IPS-18c (cell line): ENCODE results near the gene FIG4.
"Not testable (repeated sequence)": the region's sequence is repeated elsewhere in the genome, so short reads cannot be mapped to it uniquely, and the experiment has no call there.

ENCODE experiments used
- H3K4me3 ChIP-seq: 2 replicates; pipeline ENCODE4 v1.7.0; 2013; ENCODE audit warnings: low read depth, mild to moderate bottlenecking, low read length, moderate library complexity; ENCODE audit not compliant: insufficient read depth
- H3K9me3 ChIP-seq: one replicate; pipeline ENCODE4 v1.6.1; 2013; ENCODE audit warnings: mild to moderate bottlenecking, low read length, moderate library complexity; ENCODE audit not compliant: control insufficient read depth, insufficient read depth

Gene FIG4

DNA sequence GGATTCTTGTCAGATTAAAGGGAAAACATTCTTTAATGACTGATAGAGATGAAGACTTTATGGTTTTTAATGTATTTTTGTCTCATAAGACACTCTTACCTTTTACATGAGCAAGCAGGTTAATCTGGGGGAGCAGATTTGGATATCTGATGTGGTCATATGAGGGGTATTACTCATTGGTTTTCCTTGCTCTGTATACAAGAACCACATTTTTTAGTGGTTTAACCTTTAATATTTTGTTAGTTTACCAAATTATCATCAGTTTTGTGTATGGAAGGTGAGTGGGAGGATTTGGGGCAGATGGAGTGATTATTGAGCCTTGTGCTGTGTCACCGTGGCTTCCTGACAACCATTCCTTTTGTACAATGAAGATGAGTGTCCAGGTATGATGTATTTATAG lies 112.9 kb downstream of the FIG4 start:
- Histone ChIP-seq H3K9me3 (no peaks in the 10 kb centered on the region), H3K4me3 (no peak overlapping the region)

DNA sequence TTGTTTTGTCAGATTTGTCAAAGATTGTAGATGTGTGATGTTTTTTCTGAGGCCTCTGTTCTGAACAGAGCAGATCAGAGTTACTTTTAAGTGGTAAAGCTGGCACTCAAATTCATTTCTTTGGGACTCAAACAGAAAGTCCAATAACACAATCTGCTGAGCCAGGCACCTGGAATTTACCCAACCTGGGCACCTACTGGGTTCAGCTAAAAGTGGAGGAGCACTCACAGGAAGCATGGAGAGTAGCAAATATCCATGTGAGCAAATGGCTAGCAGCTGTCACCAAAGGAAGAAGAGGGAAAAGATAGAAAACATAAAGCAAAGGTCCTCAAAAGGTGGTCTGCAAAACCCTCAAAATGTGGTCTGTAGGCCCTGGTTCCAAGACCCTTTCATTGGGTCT lies 116.8 kb downstream of the FIG4 start:
- no peak overlapping the region for H3K4me3 ChIP-seq

DNA sequence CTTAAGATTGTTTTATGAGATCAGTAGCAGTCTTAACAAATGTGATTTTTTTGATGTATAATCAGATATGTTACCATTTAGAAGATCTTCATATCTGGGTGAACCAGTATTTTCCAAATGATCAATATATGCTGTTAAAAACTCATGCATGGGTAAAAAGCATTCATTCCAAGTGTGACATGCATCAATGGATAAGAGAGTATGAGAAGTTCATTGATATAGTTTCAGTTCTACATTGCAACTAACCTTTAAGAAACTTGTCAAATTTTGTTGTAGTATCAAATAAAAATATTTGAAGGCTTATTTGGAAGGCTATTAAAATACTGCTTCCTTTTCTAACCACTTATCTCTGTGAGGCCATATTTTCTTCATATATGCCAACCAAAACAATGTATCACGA lies 117.7 kb downstream of the FIG4 start:
- Histone ChIP-seq H3K4me3 (no peak overlapping the region), H3K9me3 (no peaks in the 10 kb centered on the region)

More for the DNA sequence above, 116.8 kb downstream of the FIG4 start:
- no peaks in the 10 kb centered on the region for H3K9me3 ChIP-seq

DNA sequence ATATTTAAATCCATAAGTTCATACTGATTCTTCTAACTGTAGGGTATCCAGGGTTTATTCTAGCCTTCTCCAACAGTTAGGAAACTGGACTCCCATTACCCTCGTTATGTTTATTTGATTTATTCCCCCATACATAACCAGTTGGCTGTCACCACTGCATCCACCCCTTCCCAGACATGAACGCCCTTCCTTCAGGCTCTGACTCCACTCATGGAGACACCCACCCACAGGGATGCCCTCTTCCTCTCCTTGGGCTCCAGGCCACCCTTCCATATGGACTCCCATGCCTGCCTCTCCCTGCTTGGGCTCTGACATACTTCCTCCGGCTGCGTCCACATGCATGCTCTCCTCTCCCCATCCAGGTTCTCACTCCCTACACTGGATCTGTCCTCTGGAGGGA lies 124.0 kb downstream of the FIG4 start:
- H3K9me3 ChIP-seq, result no peaks in the 10 kb centered on the region

DNA sequence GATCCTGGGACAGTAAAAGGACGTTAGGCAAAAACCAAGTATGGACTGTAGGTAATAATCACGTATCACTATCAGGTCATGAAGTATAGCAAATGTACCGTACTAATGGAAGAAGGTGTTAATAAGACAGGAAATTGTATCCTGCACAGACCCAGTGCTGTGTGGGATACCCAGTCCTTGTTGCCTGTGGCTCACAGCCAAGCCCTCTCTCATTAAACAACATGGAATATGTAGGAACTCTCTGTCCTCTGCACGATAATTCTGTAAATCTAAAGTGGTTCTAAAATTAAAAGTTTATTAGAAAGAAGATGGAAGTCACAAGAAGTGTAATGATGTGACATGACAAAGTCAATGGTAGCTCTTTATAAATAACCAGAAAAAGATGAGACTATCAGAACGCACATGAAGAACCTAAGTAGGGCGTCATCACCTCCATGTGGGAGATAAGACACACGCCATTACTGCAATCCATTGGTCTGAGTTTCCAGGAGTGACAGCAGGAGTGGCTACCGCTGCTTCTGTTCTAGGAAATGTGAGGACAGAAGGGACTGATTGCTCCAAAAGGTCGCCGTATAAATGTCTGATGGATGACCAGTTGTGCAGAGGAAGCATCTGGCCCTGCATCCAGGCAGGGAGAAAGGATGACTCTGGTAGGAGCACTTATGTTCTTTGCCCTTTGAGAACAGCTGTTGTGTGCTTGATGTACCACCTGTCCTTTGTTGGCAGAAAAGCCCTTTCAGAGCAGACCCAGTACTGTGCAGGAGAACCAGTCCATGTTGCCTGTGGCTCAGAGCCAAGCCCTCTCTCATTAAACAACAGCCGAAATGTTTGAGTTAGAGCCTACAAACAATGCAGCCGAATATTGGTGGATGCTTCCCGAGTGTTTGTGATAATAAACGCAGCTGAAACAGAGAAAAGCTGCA lies 125.6 kb downstream of the FIG4 start:
- no peak overlapping the region for H3K4me3 ChIP-seq
- H3K9me3 ChIP-seq, result peaks cover 2% of the 10 kb centered on the region

More for the DNA sequence above, 124.0 kb downstream of the FIG4 start:
- no peak overlapping the region for H3K4me3 ChIP-seq

DNA sequence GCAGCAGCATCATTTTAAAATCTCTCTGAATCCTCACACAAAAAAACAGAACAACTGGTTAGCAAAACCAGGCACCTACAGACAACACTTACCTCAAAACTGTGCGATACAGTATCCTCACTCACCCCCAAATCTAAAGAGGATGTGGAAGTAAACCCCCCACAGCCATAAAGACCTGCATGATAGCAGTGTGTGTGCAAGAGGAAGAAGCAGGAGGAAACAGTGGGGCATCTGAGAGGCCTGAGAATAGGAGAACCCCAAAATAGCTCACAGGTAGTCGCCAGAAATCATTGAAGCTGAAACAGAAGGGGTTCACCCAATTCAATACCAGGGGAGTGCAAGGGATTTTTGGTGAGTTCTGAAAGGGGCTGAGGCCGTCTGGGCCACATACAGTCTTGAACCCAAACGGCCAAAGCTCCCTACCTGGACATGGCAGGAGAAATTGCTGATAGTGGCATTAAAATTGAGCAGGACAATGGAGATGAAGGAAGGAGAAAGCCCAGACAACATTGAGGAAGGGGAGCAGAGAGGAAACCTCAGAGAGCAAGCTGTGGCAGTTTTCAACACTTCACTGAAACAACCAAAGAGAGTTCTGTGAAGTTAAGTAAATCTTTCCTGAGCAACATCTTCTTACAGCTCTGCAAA lies 129.7 kb downstream of the FIG4 start:
- H3K4me3 ChIP-seq, result no peak overlapping the region
- peaks cover 2% of the 10 kb centered on the region for H3K9me3 ChIP-seq

DNA sequence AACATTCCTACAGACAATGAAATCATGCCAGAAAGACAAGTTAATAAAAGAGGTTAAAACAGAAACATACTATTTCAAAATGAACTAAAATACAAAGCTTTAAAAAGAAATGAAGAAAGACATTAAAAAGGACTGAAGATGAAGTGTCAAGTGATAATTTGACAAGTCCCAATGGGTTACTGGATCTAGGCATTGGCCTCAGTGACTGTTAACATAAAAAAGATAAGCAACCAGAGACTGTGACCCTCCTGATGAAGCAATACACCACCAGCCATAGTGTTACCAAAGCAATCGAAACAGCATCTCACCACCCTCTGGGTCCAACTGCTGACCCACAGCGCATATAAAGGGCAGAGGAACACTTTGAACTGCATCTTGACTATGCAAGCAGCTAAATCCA lies 130.3 kb downstream of the FIG4 start:
- H3K4me3 ChIP-seq, result no peak overlapping the region
- H3K9me3 ChIP-seq, result peaks cover 2% of the 10 kb centered on the region

DNA sequence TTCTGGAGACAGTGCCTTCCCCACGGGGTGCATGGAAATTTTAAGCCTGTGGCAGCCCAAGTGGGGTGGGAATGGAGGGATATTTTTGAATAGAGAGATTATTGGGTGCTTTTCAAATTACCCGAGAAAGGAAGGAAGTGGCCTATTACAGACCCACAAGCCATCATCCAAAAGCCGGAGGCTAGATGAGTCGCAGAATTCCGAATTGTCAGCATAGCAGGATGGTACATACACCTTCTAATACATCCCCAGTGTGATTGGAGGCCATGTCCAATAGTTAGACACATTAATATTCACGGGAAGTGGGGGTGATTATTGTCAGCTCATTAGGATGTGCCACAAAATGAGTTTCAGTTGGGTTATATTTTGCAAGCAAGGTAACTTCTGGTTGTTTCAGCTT lies 133.0 kb downstream of the FIG4 start:
- Histone ChIP-seq H3K4me3 (no peak overlapping the region), H3K9me3 (peaks cover 2% of the 10 kb centered on the region)

DNA sequence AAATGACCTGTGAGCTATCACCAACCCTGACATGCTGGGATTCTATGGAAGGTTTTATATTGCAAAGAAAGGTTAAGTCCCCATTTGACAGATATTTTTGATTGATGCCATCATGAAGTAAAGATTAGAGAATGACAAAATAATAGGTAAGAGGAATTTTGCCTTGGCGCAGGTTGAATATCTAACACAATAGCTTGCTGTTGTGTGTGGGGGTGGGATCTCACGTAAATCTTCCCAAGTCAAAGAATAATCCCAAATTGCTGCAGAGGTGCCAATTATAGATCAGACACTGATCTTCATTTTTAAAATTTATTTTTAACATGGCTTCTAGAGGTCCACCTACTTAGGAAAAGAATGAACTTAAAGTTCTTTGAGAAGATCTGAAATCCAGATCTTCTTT lies 135.5 kb downstream of the FIG4 start:
- Histone ChIP-seq H3K4me3 (no peak overlapping the region), H3K9me3 (no peaks in the 10 kb centered on the region)

DNA sequence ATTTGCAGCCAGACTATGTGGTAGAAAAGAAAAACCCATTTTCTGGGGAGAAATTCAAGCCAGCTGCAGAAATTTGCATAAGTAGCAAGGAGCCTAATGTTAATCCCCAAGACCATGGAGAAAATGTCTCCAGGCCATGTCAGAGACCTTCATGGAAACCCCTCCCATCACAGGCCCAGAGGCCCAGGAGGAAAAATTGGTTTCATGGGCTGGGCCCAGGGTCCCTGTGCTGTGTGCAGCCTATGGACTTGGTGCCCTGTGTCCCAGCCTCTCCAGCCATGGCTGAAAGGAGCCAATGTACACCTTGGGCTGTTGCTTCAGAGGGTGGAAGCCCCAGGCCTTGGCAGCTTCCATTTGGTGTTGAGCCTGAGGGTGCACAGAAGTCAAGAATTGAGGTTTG lies 140.3 kb downstream of the FIG4 start:
- not testable (repeated sequence) for H3K4me3 ChIP-seq, H3K9me3 ChIP-seq

DNA sequence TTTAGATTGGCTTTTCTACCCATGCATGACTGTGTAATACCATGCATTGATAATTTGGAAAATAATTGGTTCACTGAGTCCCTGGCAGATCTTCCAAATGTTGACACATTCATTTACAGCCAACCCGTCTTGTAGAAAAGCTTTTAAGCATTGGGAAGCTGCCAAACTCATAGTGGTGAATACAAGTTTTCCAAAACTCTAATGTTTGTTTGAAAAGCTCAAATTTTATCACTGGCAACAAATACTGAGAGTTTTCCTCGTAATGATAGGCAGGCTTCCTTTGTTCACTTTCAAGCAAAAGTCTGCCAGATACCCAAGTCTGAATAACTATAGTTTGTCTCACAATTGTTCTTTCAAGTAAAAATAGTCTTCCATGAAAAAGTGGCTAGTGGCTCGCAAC lies 143.0 kb downstream of the FIG4 start:
- no peaks in the 10 kb centered on the region for H3K9me3 ChIP-seq
- H3K4me3 ChIP-seq, result no peak overlapping the region

DNA sequence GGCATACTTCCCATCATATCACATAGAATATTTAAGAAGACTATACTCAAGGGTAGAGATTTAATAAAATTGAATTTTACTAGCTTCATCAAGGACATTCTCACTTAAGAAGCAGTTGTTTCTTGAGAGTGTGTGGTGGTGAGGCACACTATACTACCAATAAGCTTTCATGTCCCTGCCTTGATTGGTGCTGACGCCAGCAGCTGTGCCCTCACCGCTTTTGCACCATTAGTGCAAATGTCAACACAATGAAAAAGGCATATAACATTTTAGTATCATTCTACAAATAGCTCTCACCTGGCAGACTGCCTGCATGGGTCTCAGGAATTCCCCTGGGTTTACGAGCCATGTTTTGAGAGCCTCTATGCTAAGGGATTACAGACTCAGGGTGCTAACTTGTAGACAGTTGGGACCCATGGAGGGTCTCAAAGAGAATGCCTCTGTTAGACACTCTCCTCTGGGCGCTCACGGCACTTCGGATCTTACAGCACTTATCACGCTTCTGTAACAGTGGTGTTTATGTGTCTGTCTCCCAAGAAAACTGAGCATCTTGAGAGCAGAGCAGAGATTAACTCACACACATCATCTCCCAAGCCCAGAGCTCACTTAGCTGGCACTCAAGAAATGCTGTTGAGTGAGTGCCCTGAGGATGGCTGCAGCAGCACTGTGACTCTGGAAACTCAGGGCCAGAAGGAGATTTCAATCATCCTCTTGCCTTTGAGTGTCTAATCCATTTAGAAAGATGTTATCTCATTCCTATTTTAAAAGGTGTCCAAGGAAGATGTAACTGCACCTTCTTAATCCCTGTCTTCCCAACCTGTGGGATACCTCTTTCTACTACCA lies 143.7 kb downstream of the FIG4 start:
- H3K9me3 ChIP-seq, result no peaks in the 10 kb centered on the region
- H3K4me3 ChIP-seq, result no peak overlapping the region

DNA sequence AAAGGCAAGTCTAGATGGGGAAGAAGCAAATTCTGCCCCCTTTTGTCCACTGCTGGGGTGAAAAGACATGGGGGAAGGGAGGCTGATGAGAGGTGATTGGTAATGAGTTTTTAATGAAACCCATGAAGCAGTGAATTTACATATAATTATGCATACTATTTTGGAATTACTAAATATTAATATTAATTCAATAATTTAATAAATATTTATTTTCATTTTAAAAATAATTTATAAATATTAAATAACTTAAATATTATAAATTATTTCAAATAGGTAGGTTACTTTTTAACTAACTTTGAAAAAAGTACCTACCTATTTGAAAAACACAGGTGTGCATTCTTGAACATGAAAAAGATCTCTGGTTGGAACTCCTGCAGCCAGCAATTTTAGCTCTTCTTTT lies 148.9 kb downstream of the FIG4 start:
- H3K9me3 ChIP-seq, result no peaks in the 10 kb centered on the region
- H3K4me3 ChIP-seq, result no peak overlapping the region

DNA sequence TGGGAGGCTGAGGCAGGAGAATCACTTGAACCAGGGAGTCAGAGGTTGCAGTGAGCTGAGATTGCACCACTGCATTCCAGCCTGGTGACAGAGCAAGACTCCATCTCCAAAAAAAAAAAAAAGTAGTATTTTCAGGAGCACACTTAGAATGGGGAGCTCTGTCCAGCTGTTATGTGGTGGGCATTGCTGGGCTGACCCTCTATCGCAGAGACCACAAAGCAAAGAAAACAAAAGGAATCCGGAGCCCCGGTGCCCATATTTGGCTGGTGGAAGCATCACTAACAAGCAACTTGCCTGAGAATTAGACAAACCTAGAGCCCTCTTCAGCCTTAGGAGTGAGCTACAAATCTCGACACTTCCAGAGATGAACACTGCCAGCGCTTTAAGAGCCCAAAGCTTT lies 149.7 kb downstream of the FIG4 start:
- Histone ChIP-seq H3K4me3 (no peak overlapping the region), H3K9me3 (no peaks in the 10 kb centered on the region)

DNA sequence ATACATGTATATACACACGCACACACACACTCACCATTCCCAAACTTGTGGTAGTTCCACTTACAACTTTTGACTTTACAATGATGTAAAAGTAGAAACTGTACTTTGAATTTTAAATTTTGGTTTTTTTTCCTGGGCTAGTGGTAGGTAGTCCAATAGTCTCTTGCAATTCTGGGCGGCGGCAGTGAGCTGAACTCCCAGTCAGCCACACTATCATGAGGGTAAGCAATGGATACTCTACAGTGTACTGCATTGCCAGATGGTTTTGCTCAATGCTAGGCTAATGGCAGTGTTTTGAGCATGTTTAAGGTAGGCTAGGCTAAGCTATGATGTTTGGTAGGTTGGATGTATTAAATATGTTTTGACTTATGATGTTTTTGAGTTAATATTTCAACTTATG lies 150.8 kb downstream of the FIG4 start:
- no peak overlapping the region for H3K4me3 ChIP-seq
- H3K9me3 ChIP-seq, result no peaks in the 10 kb centered on the region

DNA sequence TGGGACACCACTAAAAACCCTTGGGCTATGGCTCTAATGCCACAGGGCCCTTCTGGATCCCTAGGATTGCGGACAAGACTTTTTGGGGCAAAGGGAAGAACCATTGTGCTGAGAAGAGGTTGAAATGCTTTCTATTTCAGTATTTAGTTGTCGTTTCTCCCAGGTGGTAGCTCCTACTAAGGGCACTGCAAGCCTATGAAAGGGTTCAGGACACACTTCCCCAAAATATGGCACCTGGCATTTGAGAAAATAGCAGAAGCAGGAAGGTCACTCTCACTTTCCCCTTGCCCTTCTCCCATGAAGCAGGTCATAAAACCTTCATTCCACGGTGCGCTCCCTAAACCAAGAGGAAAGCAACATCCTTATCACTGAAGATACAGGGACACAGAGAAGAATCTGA lies 161.6 kb downstream of the FIG4 start:
- Histone ChIP-seq H3K4me3 (no peak overlapping the region), H3K9me3 (no peaks in the 10 kb centered on the region)

DNA sequence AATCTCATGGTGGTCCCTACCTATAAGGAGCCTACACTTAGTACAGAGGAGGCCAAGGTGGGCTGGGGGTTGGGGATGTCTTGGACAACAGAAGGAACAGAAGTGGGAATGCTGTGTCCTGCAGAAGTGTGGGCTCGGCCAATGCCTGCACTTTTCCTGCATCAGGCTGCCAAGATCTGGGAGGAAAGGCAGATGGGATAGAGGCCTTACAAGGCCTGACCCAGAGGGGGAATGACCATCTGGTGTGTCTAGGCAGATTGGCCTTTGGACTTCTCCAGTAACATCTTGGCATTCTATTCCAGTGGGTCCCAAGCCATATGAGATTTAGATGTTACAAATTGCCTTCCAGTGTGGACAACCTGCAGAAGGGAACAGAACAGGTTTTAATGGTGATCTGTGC lies 162.3 kb downstream of the FIG4 start:
- no peak overlapping the region for H3K4me3 ChIP-seq
- no peaks in the 10 kb centered on the region for H3K9me3 ChIP-seq

DNA sequence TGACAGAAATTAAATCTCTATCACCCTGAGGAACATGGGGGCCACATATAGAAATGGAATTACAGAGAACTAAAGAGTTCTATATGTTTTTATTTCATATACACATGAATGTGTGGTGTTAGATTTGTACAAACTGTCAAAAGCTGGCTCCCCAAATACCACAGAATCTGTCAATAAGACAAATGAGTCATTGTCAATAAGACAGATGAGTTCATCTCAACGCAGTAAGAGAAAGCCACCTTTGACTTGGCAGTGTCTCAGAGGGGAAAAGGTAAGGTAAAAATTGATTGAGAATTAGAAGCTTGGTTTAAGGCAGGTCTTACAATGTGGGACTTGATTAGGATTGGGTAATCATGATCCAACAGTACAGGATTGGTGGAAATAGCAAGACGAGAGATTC lies 162.9 kb downstream of the FIG4 start:
- H3K4me3 ChIP-seq, result no peak overlapping the region

More for the DNA sequence above, 162.9 kb downstream of the FIG4 start:
- no peaks in the 10 kb centered on the region for H3K9me3 ChIP-seq
